ENCODE measurements around the gene FBXO38.

Gene FBXO38

GRCh38 chr5:148384380-148384737, 601 bp downstream of the FBXO38 start:
- DNase-seq, result no peak

- no peak for DNase-seq
Measured at GRCh38 chr5:148385094-148385493, 1.3 kb downstream of the FBXO38 start.

- DNase-seq, result no peak
Measured at GRCh38 chr5:148386041-148386440, 2.3 kb downstream of the FBXO38 start.

- no peak for DNase-seq
Measured at GRCh38 chr5:148387325-148387724, 3.6 kb downstream of the FBXO38 start.

GRCh38 chr5:148388696-148389095, 4.9 kb downstream of the FBXO38 start:
- no peak for DNase-seq

- no peak for DNase-seq
Measured at GRCh38 chr5:148390914-148391313, 7.2 kb downstream of the FBXO38 start.

- no peak for DNase-seq
Measured at GRCh38 chr5:148391422-148391821, 7.7 kb downstream of the FBXO38 start.

GRCh38 chr5:148393390-148393741, 9.6 kb downstream of the FBXO38 start:
- DNase-seq, result peak; percentile 83

- DNase-seq, result peak; percentile 15
Measured at GRCh38 chr5:148394587-148395019, 10.8 kb downstream of the FBXO38 start.

GRCh38 chr5:148395031-148395430, 11.3 kb downstream of the FBXO38 start:
- no peak for DNase-seq

GRCh38 chr5:148397968-148398595, 14.3 kb downstream of the FBXO38 start:
- DNase-seq, result no peak

GRCh38 chr5:148398698-148399121, 15.0 kb downstream of the FBXO38 start:
- no peak for DNase-seq

- no peak for DNase-seq
Measured at GRCh38 chr5:148401604-148402003, 17.8 kb downstream of the FBXO38 start.

- DNase-seq, result no peak
Measured at GRCh38 chr5:148403344-148403743, 19.6 kb downstream of the FBXO38 start.

GRCh38 chr5:148406406-148406805, 22.6 kb downstream of the FBXO38 start:
- DNase-seq, result no peak

- no peak for DNase-seq
Measured at GRCh38 chr5:148408092-148408491, 24.3 kb downstream of the FBXO38 start.

- DNase-seq, result no peak
Measured at GRCh38 chr5:148412124-148412523, 28.4 kb downstream of the FBXO38 start.

- DNase-seq, result no peak
Measured at GRCh38 chr5:148414833-148415232, 31.1 kb downstream of the FBXO38 start.

GRCh38 chr5:148416416-148416815, 32.7 kb downstream of the FBXO38 start:
- DNase-seq, result no peak

- no peak for DNase-seq
Measured at GRCh38 chr5:148416921-148417320, 33.2 kb downstream of the FBXO38 start.

GRCh38 chr5:148418511-148418910, 34.8 kb downstream of the FBXO38 start:
- DNase-seq, result no peak

- DNase-seq, result no peak
Measured at GRCh38 chr5:148421661-148422060, 37.9 kb downstream of the FBXO38 start.

GRCh38 chr5:148425808-148426207, 42.0 kb downstream of the FBXO38 start:
- DNase-seq, result no peak

GRCh38 chr5:148426514-148426913, 42.8 kb downstream of the FBXO38 start:
- no peak for DNase-seq

GRCh38 chr5:148427370-148428042, 43.7 kb downstream of the FBXO38 start:
- no peak for DNase-seq
